SK-N-SH treated with all-trans-retinoic acid at 6 μM for 48 hours (cell line): ENCODE results near the gene PCSK5.

Source experiments
- ATAC-seq: fragments of 200-7000 bp; cut with Tn5 transposase; 3 replicates; pipeline ENCODE4 v1.9.1; 2020; ENCODE audit warnings: mild to moderate bottlenecking, moderate library complexity
- ARNTL ChIP-seq: fragments of 450-650 bp; formaldehyde crosslinking; IDR thresholded peaks from 2 replicates; pipeline ENCODE4 v1.5.0; 2020; ENCODE audit warnings: low read depth, mild to moderate bottlenecking, moderate library complexity, borderline replicate concordance
- BACH2 ChIP-seq: fragments of 250-450 bp; sonication (Bioruptor Pico); IDR thresholded peaks from 2 replicates; pipeline ENCODE4 v1.9.0; 2021; ENCODE audit warnings: mild to moderate bottlenecking, borderline replicate concordance
- CSDC2 ChIP-seq: fragments of 250-450 bp; sonication (Bioruptor Pico); IDR thresholded peaks from 2 replicates; pipeline ENCODE4 v1.5.0; 2020; ENCODE audit warnings: mild to moderate bottlenecking, moderate library complexity
- ESRRG ChIP-seq: fragments of 250-450 bp; sonication (Bioruptor Pico); IDR thresholded peaks from 2 replicates; pipeline ENCODE4 v1.6.1; 2021; ENCODE audit warnings: mild to moderate bottlenecking
- GLIS3 ChIP-seq: fragments of 250-450 bp; sonication (Bioruptor Pico); IDR thresholded peaks from 2 replicates; pipeline ENCODE4 v1.5.0; 2020; ENCODE audit warnings: mild to moderate bottlenecking, moderate library complexity
- ISL1 ChIP-seq: fragments of 250-450 bp; sonication (Bioruptor Pico); IDR thresholded peaks from 2 replicates; pipeline ENCODE4 v2.1.2; 2022; ENCODE audit warnings: mild to moderate bottlenecking, moderate library complexity
- OSR1 ChIP-seq: fragments of 250-450 bp; sonication (Bioruptor Pico); IDR thresholded peaks from 2 replicates; pipeline ENCODE4 v1.8.0; 2022; ENCODE audit warnings: moderate library complexity, mild to moderate bottlenecking, inconsistent platforms
- PPARA ChIP-seq: fragments of 250-450 bp; sonication (Bioruptor Pico); IDR thresholded peaks from 2 replicates; pipeline ENCODE4 v1.5.0; 2020; ENCODE audit warnings: mild to moderate bottlenecking, borderline replicate concordance
- RARB ChIP-seq: fragments of 250-450 bp; sonication (Bioruptor Pico); IDR thresholded peaks from 2 replicates; pipeline ENCODE4 v1.8.0; 2021; ENCODE audit warnings: mild to moderate bottlenecking, moderate library complexity
- SNAI2 ChIP-seq: fragments of 250-450 bp; sonication (Bioruptor Pico); IDR thresholded peaks from 2 replicates; pipeline ENCODE4 v1.5.0; 2020; ENCODE audit warnings: mild to moderate bottlenecking, moderate library complexity
- TCF4 ChIP-seq: fragments of 250-450 bp; sonication (Bioruptor Pico); IDR thresholded peaks from 2 replicates; pipeline ENCODE4 v1.8.0; 2021; ENCODE audit warnings: mild to moderate bottlenecking, moderate library complexity, borderline replicate concordance
- TOX ChIP-seq: fragments of 250-450 bp; sonication (Bioruptor Pico); IDR thresholded peaks from 2 replicates; pipeline ENCODE4 v1.8.0; 2021; ENCODE audit warnings: mild to moderate bottlenecking, moderate library complexity, borderline replicate concordance
- ZC3H10 ChIP-seq: fragments of 250-450 bp; sonication (Bioruptor Pico); IDR thresholded peaks from 2 replicates; pipeline ENCODE4 v1.5.1; 2021; ENCODE audit warnings: mild to moderate bottlenecking, moderate library complexity
- ZFP3 ChIP-seq: fragments of 250-450 bp; sonication (Bioruptor Pico); IDR thresholded peaks from 2 replicates; pipeline ENCODE4 v1.5.0; 2020; ENCODE audit warnings: mild to moderate bottlenecking, moderate library complexity
- ZFP30 ChIP-seq: fragments of 450-650 bp; formaldehyde crosslinking; IDR thresholded peaks from 2 replicates; pipeline ENCODE4 v1.5.0; 2022; ENCODE audit warnings: mild to moderate bottlenecking, moderate library complexity
- ZNF565 ChIP-seq: fragments of 450-650 bp; formaldehyde crosslinking; conservative IDR thresholded peaks from 2 replicates; pipeline ENCODE4 v1.5.0; 2020; ENCODE audit warnings: low read depth, mild to moderate bottlenecking, moderate library complexity
- ZNF70 ChIP-seq: fragments of 450-650 bp; formaldehyde crosslinking; IDR thresholded peaks from 2 replicates; pipeline ENCODE4 v1.5.0; 2020; ENCODE audit warnings: mild to moderate bottlenecking, moderate library complexity
- ZNF8 ChIP-seq: fragments of 450-650 bp; formaldehyde crosslinking; IDR thresholded peaks from 2 replicates; pipeline ENCODE4 v1.5.0; 2020; ENCODE audit warnings: mild to moderate bottlenecking, moderate library complexity
- TF ChIP-seq, protein P1 (sequence below): fragments of 250-450 bp; sonication (Bioruptor Pico); IDR thresholded peaks from 2 replicates; pipeline ENCODE4 v1.8.0; 2020; ENCODE audit warnings: mild to moderate bottlenecking, moderate library complexity, borderline replicate concordance
- TF ChIP-seq, protein P2 (sequence below): fragments of 250-450 bp; sonication (Bioruptor Pico); IDR thresholded peaks from 2 replicates; pipeline ENCODE4 v1.5.0; 2020; ENCODE audit warnings: mild to moderate bottlenecking, moderate library complexity
- TF ChIP-seq, protein P3 (sequence below): fragments of 250-450 bp; sonication (Bioruptor Pico); IDR thresholded peaks from 2 replicates; pipeline ENCODE4 v1.5.1; 2021; ENCODE audit warnings: mild to moderate bottlenecking, moderate library complexity
- TF ChIP-seq, protein P4 (sequence below): fragments of 250-450 bp; sonication (Bioruptor Pico); IDR thresholded peaks from 2 replicates; pipeline ENCODE4 v1.5.1; 2020; ENCODE audit warnings: low read depth, mild to moderate bottlenecking, moderate library complexity
- TF ChIP-seq, protein P5 (sequence below): fragments of 250-450 bp; sonication (Bioruptor Pico); IDR thresholded peaks from 2 replicates; pipeline ENCODE4 v1.8.0; 2021; ENCODE audit warnings: low read depth, mild to moderate bottlenecking, moderate library complexity, borderline replicate concordance

PCSK5 gene

GRCh38 chr9:76372336-76372735, 481.9 kb downstream of the PCSK5 start (continued):
- no peak for TF ChIP-seq ZFP30 (CRISPR knock-in tag)
- TF ChIP-seq GLIS3 (CRISPR knock-in tag): no peak

- TF ChIP-seq GLIS3 (CRISPR knock-in tag): no peak
- TF ChIP-seq, protein P1, sequence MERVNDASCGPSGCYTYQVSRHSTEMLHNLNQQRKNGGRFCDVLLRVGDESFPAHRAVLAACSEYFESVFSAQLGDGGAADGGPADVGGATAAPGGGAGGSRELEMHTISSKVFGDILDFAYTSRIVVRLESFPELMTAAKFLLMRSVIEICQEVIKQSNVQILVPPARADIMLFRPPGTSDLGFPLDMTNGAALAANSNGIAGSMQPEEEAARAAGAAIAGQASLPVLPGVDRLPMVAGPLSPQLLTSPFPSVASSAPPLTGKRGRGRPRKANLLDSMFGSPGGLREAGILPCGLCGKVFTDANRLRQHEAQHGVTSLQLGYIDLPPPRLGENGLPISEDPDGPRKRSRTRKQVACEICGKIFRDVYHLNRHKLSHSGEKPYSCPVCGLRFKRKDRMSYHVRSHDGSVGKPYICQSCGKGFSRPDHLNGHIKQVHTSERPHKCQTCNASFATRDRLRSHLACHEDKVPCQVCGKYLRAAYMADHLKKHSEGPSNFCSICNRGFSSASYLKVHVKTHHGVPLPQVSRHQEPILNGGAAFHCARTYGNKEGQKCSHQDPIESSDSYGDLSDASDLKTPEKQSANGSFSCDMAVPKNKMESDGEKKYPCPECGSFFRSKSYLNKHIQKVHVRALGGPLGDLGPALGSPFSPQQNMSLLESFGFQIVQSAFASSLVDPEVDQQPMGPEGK (CRISPR knock-in tag): no peak
- TF ChIP-seq CSDC2 (CRISPR knock-in tag): no peak
- TF ChIP-seq, protein P2, sequence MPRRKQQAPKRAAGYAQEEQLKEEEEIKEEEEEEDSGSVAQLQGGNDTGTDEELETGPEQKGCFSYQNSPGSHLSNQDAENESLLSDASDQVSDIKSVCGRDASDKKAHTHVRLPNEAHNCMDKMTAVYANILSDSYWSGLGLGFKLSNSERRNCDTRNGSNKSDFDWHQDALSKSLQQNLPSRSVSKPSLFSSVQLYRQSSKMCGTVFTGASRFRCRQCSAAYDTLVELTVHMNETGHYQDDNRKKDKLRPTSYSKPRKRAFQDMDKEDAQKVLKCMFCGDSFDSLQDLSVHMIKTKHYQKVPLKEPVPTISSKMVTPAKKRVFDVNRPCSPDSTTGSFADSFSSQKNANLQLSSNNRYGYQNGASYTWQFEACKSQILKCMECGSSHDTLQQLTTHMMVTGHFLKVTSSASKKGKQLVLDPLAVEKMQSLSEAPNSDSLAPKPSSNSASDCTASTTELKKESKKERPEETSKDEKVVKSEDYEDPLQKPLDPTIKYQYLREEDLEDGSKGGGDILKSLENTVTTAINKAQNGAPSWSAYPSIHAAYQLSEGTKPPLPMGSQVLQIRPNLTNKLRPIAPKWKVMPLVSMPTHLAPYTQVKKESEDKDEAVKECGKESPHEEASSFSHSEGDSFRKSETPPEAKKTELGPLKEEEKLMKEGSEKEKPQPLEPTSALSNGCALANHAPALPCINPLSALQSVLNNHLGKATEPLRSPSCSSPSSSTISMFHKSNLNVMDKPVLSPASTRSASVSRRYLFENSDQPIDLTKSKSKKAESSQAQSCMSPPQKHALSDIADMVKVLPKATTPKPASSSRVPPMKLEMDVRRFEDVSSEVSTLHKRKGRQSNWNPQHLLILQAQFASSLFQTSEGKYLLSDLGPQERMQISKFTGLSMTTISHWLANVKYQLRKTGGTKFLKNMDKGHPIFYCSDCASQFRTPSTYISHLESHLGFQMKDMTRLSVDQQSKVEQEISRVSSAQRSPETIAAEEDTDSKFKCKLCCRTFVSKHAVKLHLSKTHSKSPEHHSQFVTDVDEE (CRISPR knock-in tag): no peak
- TF ChIP-seq ZNF70 (CRISPR knock-in tag): no peak
- TF ChIP-seq, protein P3, sequence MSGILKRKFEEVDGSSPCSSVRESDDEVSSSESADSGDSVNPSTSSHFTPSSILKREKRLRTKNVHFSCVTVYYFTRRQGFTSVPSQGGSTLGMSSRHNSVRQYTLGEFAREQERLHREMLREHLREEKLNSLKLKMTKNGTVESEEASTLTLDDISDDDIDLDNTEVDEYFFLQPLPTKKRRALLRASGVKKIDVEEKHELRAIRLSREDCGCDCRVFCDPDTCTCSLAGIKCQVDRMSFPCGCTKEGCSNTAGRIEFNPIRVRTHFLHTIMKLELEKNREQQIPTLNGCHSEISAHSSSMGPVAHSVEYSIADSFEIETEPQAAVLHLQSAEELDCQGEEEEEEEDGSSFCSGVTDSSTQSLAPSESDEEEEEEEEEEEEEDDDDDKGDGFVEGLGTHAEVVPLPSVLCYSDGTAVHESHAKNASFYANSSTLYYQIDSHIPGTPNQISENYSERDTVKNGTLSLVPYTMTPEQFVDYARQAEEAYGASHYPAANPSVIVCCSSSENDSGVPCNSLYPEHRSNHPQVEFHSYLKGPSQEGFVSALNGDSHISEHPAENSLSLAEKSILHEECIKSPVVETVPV: no peak
- TF ChIP-seq BACH2: no peak
- TF ChIP-seq TOX (CRISPR knock-in tag): no peak
- TF ChIP-seq, protein P4, sequence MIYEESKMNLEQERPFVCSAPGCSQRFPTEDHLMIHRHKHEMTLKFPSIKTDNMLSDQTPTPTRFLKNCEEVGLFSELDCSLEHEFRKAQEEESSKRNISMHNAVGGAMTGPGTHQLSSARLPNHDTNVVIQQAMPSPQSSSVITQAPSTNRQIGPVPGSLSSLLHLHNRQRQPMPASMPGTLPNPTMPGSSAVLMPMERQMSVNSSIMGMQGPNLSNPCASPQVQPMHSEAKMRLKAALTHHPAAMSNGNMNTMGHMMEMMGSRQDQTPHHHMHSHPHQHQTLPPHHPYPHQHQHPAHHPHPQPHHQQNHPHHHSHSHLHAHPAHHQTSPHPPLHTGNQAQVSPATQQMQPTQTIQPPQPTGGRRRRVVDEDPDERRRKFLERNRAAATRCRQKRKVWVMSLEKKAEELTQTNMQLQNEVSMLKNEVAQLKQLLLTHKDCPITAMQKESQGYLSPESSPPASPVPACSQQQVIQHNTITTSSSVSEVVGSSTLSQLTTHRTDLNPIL (CRISPR knock-in tag): no peak
- TF ChIP-seq TCF4 (CRISPR knock-in tag): no peak
- no peak for TF ChIP-seq ZFP3 (CRISPR knock-in tag)
- no peak for TF ChIP-seq SNAI2 (CRISPR knock-in tag)
- TF ChIP-seq PPARA (CRISPR knock-in tag): no peak
- TF ChIP-seq ZFP30 (CRISPR knock-in tag): no peak
- no peak for TF ChIP-seq ZC3H10 (CRISPR knock-in tag)
- no peak for TF ChIP-seq ZNF8
- no peak for TF ChIP-seq ESRRG (CRISPR knock-in tag)
- TF ChIP-seq ZNF565 (CRISPR knock-in tag): no peak
- no peak for ATAC-seq
Observed at GRCh38 chr9:76373173-76373783, 482.8 kb downstream of the PCSK5 start.

DNA sequence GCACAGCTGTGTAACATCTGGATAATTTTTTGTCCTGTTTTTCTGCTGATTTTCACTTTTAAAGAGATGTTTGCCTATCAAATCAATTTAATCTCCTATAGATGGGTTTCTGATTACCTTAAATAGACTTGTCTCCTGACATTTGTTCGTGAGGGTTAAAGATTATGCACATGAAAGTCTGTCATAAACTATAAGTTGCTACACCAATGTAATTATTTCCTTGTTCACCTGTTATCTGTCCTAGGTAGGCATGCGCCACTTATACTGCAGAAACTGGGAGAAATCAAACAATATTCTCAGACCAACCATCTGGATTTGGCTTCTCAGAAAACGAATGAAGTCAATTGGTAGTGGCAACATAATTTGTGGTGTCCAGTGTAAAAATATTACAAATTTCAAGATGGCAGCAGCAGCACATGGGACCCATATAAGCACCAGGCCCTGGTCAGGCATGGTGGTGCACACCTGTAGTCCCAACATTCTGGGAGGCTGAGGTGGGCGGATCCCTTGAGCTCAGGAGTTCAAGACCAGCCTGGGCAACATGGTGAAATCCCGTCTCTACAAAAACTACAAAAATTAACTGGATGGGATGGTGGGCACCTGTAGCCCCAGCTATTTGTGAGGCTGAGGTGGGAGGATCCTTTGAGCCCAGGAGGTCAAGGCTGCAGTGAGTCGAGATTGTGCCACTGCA, 483.5 kb downstream of the PCSK5 start:
- no peak for ATAC-seq
- TF ChIP-seq, protein P2 (CRISPR knock-in tag): no peak
- TF ChIP-seq BACH2: no peak
- TF ChIP-seq CSDC2 (CRISPR knock-in tag): no peak
- TF ChIP-seq ARNTL (CRISPR knock-in tag): no peak
- no peak for TF ChIP-seq RARB (CRISPR knock-in tag)
- TF ChIP-seq OSR1 (CRISPR knock-in tag): no peak
- TF ChIP-seq SNAI2 (CRISPR knock-in tag): no peak
- TF ChIP-seq ISL1 (CRISPR knock-in tag): no peak
- TF ChIP-seq, protein P5, sequence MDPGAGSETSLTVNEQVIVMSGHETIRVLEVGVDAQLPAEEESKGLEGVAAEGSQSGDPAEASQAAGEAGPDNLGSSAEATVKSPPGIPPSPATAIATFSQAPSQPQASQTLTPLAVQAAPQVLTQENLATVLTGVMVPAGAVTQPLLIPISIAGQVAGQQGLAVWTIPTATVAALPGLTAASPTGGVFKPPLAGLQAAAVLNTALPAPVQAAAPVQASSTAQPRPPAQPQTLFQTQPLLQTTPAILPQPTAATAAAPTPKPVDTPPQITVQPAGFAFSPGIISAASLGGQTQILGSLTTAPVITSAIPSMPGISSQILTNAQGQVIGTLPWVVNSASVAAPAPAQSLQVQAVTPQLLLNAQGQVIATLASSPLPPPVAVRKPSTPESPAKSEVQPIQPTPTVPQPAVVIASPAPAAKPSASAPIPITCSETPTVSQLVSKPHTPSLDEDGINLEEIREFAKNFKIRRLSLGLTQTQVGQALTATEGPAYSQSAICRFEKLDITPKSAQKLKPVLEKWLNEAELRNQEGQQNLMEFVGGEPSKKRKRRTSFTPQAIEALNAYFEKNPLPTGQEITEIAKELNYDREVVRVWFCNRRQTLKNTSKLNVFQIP (CRISPR knock-in tag): no peak
- no peak for TF ChIP-seq ZFP3 (CRISPR knock-in tag)
- TF ChIP-seq TCF4 (CRISPR knock-in tag): no peak
- no peak for TF ChIP-seq TOX (CRISPR knock-in tag)
- no peak for TF ChIP-seq ESRRG (CRISPR knock-in tag)
- TF ChIP-seq, protein P4 (CRISPR knock-in tag): no peak
- no peak for TF ChIP-seq GLIS3 (CRISPR knock-in tag)
- no peak for TF ChIP-seq ZNF565 (CRISPR knock-in tag)
